HepG2 (cell line): ENCODE data around the gene CCDC197. TPM values are rescaled to one million over a fixed set of nuclear protein-coding genes. Genes with fewer than 3 reads are reported as not detected.
A peak's percentile ranks its signal among the peaks of the same experiment; 100 is the strongest.

Experiments
- ATRX ChIP-seq: sonication (generic); formaldehyde crosslinking; IDR thresholded peaks from 2 replicates; pipeline ENCODE4 v1.4.0; 2020; ENCODE audit warnings: missing genetic modification reagents, borderline replicate concordance
- HES4 ChIP-seq: sonication (generic); formaldehyde crosslinking; IDR thresholded peaks from 2 replicates; pipeline ENCODE4 v1.9.0; 2021; ENCODE audit warnings: mild to moderate bottlenecking, missing genetic modification reagents, borderline replicate concordance
- HIC2 ChIP-seq: sonication (generic); formaldehyde crosslinking; IDR thresholded peaks from 2 replicates; pipeline ENCODE4 v1.9.0; 2022; ENCODE audit warnings: low read depth, missing genetic modification reagents
- HNRNPK ChIP-seq: fragments of 200-400 bp; formaldehyde crosslinking; IDR thresholded peaks from 2 replicates; pipeline ENCODE4 v1.6.1; 2018; ENCODE audit warnings: low read length, low read depth, moderate library complexity, mild to moderate bottlenecking; ENCODE audit not compliant: poor library complexity, severe bottlenecking
- HOMEZ ChIP-seq: IDR thresholded peaks from 2 replicates; pipeline ENCODE4 v1.6.1; 2016; ENCODE audit warnings: low read depth
- MNT ChIP-seq: fragments of 450-650 bp; IDR thresholded peaks from 2 replicates; pipeline ENCODE4 v1.6.1; 2016
- MXD4 ChIP-seq: IDR thresholded peaks from 2 replicates; pipeline ENCODE4 v1.6.1; 2016; ENCODE audit warnings: mild to moderate bottlenecking, missing biosample characterization, missing genetic modification reagents
- PREB ChIP-seq: sonication (generic); formaldehyde crosslinking; IDR thresholded peaks from 2 replicates; pipeline ENCODE4 v1.4.0; 2020; ENCODE audit warnings: missing genetic modification reagents
- RERE ChIP-seq: IDR thresholded peaks from 2 replicates; pipeline ENCODE4 v1.6.1; 2016; ENCODE audit warnings: low read depth, missing genetic modification reagents, missing compliant biosample characterization
- TEAD2 ChIP-seq: sonication (generic); formaldehyde crosslinking; IDR thresholded peaks from 2 replicates; pipeline ENCODE4 v1.9.0; 2021; ENCODE audit warnings: missing genetic modification reagents
- TSC22D2 ChIP-seq: sonication (generic); formaldehyde crosslinking; IDR thresholded peaks from 2 replicates; pipeline ENCODE4 v1.5.1; 2020; ENCODE audit warnings: missing genetic modification reagents, mild to moderate bottlenecking, borderline replicate concordance
- ZFX ChIP-seq: sonication (generic); formaldehyde crosslinking; IDR thresholded peaks from 2 replicates; pipeline ENCODE4 v1.4.0; 2020; ENCODE audit warnings: mild to moderate bottlenecking, low read depth, missing genetic modification reagents, moderate library complexity
- ZNF296 ChIP-seq: sonication (generic); formaldehyde crosslinking; conservative IDR thresholded peaks from 2 replicates; pipeline ENCODE4 v1.5.0; 2020; ENCODE audit warnings: mild to moderate bottlenecking, missing genetic modification reagents
- ZNF549 ChIP-seq: sonication (generic); formaldehyde crosslinking; IDR thresholded peaks from 2 replicates; pipeline ENCODE4 v1.5.0; 2020; ENCODE audit warnings: missing genetic modification reagents
- ZNF672 ChIP-seq: sonication (generic); formaldehyde crosslinking; IDR thresholded peaks from 2 replicates; pipeline ENCODE4 v1.8.1; 2022; ENCODE audit warnings: missing genetic modification reagents
- ZNF766 ChIP-seq: sonication (generic); formaldehyde crosslinking; IDR thresholded peaks from 2 replicates; pipeline ENCODE4 v1.5.0; 2020; ENCODE audit warnings: missing genetic modification reagents, borderline replicate concordance
- ZNF891 ChIP-seq: sonication (generic); formaldehyde crosslinking; IDR thresholded peaks from 2 replicates; pipeline ENCODE4 v1.5.0; 2020; ENCODE audit warnings: mild to moderate bottlenecking, missing genetic modification reagents
- polyA plus RNA-seq, 8 experiments: library from polyadenylated mRNA; depleted of rRNA in 3 of 8; stranded (reverse) in 7 of 8; unstranded in 1 of 8; fragments of >200 nt; fragmentation: Illumina TruSeq in 4 of 8; extraction: Trizol in 4 of 8; gene quantifications; 2 replicates each; pipeline versions ENCODE4 v1.2.1 to v1.2.3, GENCODE V29; 2011 to 2016; ENCODE audit warnings: low read depth in 4 of 8, missing spikeins in 1 of 8, mixed read lengths in 1 of 8; ENCODE audit not compliant: insufficient read depth in 1 of 8
- total RNA-seq, 5 experiments: library from RNA; depleted of rRNA; stranded (reverse); fragments of >200 nt; fragmentation: Illumina TruSeq; extraction: Trizol; gene quantifications; 2 replicates each; pipeline ENCODE4 v1.2.3, GENCODE V29; 2016; ENCODE audit warnings: low read depth in 1 of 5

Gene CCDC197
- total and polyA plus RNA-seq, 2 of the 13 experiments (the other 11 are each of a cell fraction or from before 2014, with no cell fraction given): 0.11 to 0.13 TPM

- TF ChIP-seq TEAD2 (CRISPR knock-in tag) (0 out of 2 replicates have a peak, but pooled peaks have one; percentile 31), ZNF549 (no peak), TSC22D2 (no peak), MNT (no peak), ZNF296 (no peak), ZFX (CRISPR knock-in tag) (peak; percentile 86), RERE (CRISPR knock-in tag) (peak; percentile 91), ZNF891 (CRISPR knock-in tag) (no peak; the same call in 1 of the 2 replicates), ZNF766 (CRISPR knock-in tag) (0 out of 2 replicates have a peak, but pooled peaks have one; percentile 36), HOMEZ (peak; percentile 72), ZNF672 (CRISPR knock-in tag) (no peak), PREB (CRISPR knock-in tag) (no peak), HNRNPK (no peak), HES4 (CRISPR knock-in tag) (no peak; the same call in 1 of the 2 replicates), ATRX (CRISPR knock-in tag) (no peak), MXD4 (CRISPR knock-in tag) (peak; percentile 86), HIC2 (CRISPR knock-in tag) (peak; percentile 79)
These were observed 37.6 kb upstream of the CCDC197 start (continued) for GRCh38 chr14:93959239-93960107.
